Activated CD8-positive, alpha-beta T cell treated with anti-CD3 and anti-CD28 coated beads for 36 hours (primary cell): Measurements from ENCODE around the gene ATP1B1. TPM values are rescaled to one million over a fixed set of nuclear protein-coding genes. Genes with fewer than 3 reads are reported as not detected.
"Not testable (repeated sequence)": the region's sequence is repeated elsewhere in the genome, so short reads cannot be mapped to it uniquely, and the experiment has no call there.

Experiments
- ATAC-seq: fragments of 200-7000 bp; cut with Tn5 transposase; one replicate; pipeline ENCODE4 v1.10.0; 2021; ENCODE audit warnings: mild to moderate bottlenecking, moderate library complexity
- CTCF ChIA-PET: fragments of 350-600 bp; sonication (Branson Sonifier 250); formaldehyde crosslinking; loops from one replicate; lab custom pipeline; 2021; ENCODE audit warnings: antibody characterized with exemption; lab: Charles Lee
- POLR2A ChIA-PET: fragments of 350-600 bp; sonication (Branson Sonifier 250); formaldehyde crosslinking; loops from one replicate; lab custom pipeline; 2021; ENCODE audit warnings: antibody characterized with exemption; lab: Charles Lee
- DNase-seq: peaks from one replicate; pipeline ENCODE4 v3.0.0-alpha.2; 2020
- H3K27ac Mint-ChIP-seq: one replicate; pipeline ENCODE4 v1.8.0; 2021; ENCODE audit warnings: mild to moderate bottlenecking, mixed read lengths
- H3K27me3 Mint-ChIP-seq: one replicate; pipeline ENCODE4 v1.8.0; 2021; ENCODE audit warnings: mixed read lengths
- H3K36me3 Mint-ChIP-seq: one replicate; pipeline ENCODE4 v1.8.0; 2021; ENCODE audit warnings: low read depth, mixed read lengths
- H3K4me1 Mint-ChIP-seq: one replicate; pipeline ENCODE4 v1.8.0; 2021; ENCODE audit warnings: low read depth, mixed read lengths
- H3K4me3 Mint-ChIP-seq: one replicate; pipeline ENCODE4 v1.8.0; 2021; ENCODE audit warnings: mild to moderate bottlenecking, moderate library complexity, mixed read lengths
- H3K9me3 Mint-ChIP-seq: one replicate; pipeline ENCODE4 v1.8.0; 2021; ENCODE audit warnings: mixed read lengths
- intact Hi-C: fragments of 100-400 bp; cut with micrococcal nuclease; formaldehyde crosslinking; loops from one replicate; pipeline ENCODE4 v1.10.0; 2022
- total RNA-seq, 2 experiments: library from RNA; stranded (reverse); gene quantifications; one replicate each; pipeline ENCODE4 v1.2.3, GENCODE V29; 2021
- TF ChIP-seq, protein P1 (sequence below): fragments of 200-600 bp; IDR thresholded peaks from one replicate; pipeline ENCODE4 v1.8.0; 2022; ENCODE audit warnings: antibody characterized with exemption, mild to moderate bottlenecking

ATP1B1 gene
- total RNA-seq, 2 experiments from 2014 or later = 3.1 to 3.7 TPM

DNA sequence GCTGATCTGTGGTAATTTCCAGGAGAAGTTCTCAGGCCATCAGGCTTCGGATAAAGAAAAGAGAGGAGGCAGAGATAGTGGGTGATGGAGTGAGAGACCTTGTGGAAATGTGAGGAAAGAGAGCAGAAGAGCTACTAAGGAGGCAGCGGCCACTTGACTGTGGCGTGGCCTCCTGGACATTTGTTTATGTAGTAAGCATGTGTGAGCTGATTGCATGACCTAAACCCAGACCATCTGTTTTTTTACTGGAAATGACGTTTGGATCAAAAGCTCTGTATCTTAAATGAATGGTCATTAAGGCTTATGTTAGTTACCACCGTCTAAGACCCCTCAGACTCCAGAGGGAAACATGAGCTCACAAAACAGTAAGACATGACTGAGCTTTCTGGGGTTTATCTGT is 13.6 kb downstream of the ATP1B1 start:
- TF ChIP-seq, protein P1, sequence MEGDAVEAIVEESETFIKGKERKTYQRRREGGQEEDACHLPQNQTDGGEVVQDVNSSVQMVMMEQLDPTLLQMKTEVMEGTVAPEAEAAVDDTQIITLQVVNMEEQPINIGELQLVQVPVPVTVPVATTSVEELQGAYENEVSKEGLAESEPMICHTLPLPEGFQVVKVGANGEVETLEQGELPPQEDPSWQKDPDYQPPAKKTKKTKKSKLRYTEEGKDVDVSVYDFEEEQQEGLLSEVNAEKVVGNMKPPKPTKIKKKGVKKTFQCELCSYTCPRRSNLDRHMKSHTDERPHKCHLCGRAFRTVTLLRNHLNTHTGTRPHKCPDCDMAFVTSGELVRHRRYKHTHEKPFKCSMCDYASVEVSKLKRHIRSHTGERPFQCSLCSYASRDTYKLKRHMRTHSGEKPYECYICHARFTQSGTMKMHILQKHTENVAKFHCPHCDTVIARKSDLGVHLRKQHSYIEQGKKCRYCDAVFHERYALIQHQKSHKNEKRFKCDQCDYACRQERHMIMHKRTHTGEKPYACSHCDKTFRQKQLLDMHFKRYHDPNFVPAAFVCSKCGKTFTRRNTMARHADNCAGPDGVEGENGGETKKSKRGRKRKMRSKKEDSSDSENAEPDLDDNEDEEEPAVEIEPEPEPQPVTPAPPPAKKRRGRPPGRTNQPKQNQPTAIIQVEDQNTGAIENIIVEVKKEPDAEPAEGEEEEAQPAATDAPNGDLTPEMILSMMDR = no peak
- peaks cover 3% of the 10 kb centered on the region for H3K36me3 Mint-ChIP-seq
- ChIA-PET POLR2A (no interaction called here), CTCF (interaction anchor here (1.2 kb wide), 1 partner anchor 307 kb away, joined by 3 read pairs; the partner anchor contains the start of gene CCDC181)
- no peaks in the 10 kb centered on the region for H3K27me3 Mint-ChIP-seq
- no peak for ATAC-seq
- H3K4me3 Mint-ChIP-seq = no peak overlapping the region
- intact Hi-C loops = no loop called here
- peaks cover 4% of the 10 kb centered on the region for H3K4me1 Mint-ChIP-seq
- no peaks in the 10 kb centered on the region for H3K9me3 Mint-ChIP-seq
- no peak for DNase-seq
- H3K27ac Mint-ChIP-seq = no peak overlapping the region

DNA sequence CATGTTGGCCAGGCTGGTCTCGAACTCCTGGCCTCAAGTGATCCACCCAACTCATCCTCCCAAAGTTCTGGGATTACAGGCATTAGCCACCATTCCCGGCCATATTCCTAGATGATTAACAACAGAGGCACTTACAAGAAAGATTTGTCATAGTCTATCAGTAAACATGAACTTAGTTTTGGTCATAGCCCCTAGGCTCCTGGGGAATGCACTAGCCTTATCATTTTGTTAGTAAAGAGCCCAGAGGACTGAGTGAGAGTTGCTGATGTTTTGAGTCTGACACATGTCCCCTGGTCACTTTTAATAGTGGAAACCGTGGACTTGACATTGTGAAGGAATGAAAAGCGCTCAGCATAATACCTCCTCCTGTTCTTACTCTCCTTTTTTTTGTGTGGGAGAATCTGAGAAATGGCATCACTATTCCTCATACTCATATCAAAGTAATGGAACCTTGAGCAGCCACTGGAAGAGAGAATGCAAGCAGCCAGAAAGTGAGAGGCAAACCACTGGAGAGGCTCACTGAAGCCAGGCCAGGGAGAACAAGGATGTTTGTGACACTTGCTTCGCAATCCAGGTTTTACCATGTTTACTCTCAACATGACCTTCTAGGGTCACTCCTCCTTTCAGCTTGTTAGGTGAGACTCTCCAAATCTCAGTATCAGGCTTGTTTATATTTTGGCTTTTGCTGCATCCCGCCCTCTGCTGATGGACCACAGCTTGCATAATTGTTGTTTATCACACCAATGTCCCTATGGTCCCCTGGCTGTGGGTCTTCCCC is 14.8 kb downstream of the ATP1B1 start:
- ATAC-seq = no peak
- Mint-ChIP-seq H3K36me3 (no peaks in the 10 kb centered on the region), H3K4me1 (peaks cover under 1% of the 10 kb centered on the region), H3K27ac (no peak overlapping the region), H3K4me3 (no peak overlapping the region), H3K27me3 (no peaks in the 10 kb centered on the region), H3K9me3 (no peaks in the 10 kb centered on the region)
- intact Hi-C loops = no loop called here
- no peak for DNase-seq
- CTCF ChIA-PET = interaction anchor here (1.2 kb wide), 1 partner anchor 306 kb away, joined by 3 read pairs; the partner anchor contains the start of gene CCDC181
- TF ChIP-seq, protein P1 = no peak
- POLR2A ChIA-PET = no interaction called here

DNA sequence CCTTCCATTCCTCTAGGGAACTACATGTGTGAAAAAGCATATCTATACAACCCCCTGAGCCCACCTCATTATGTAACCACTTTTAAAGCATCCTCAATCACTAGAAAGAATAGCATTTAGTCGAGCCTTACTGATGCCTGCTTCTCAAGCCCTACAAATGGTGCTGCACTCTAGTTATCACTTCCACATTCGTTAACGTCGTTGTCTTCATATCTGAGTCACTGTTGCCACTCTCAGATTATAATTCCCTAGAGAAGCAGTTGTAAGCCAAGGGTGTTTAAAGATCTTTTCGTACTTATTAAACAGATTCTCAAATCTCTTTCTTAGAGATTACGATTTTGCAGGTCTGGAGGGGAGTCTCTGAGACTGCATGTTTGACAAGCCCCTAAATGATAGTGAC is 16.5 kb downstream of the ATP1B1 start:
- POLR2A ChIA-PET = no interaction called here
- ATAC-seq (no peak), DNase-seq (no peak)
- TF ChIP-seq, protein P1 = no peak
- no peak overlapping the region for H3K4me3 Mint-ChIP-seq
- H3K4me1 Mint-ChIP-seq = no peaks in the 10 kb centered on the region
- no peaks in the 10 kb centered on the region for H3K36me3 Mint-ChIP-seq
- no peak overlapping the region for H3K27ac Mint-ChIP-seq
- intact Hi-C loops = no loop called here
- no peaks in the 10 kb centered on the region for H3K9me3 Mint-ChIP-seq
- H3K27me3 Mint-ChIP-seq = no peaks in the 10 kb centered on the region
- CTCF ChIA-PET = no interaction called here

GRCh38 chr1:169124459-169124858 is 18.0 kb downstream of the ATP1B1 start:
- peaks cover 6% of the 10 kb centered on the region for H3K4me1 Mint-ChIP-seq
- H3K9me3 Mint-ChIP-seq = no peaks in the 10 kb centered on the region
- DNase-seq = no peak
- H3K27ac Mint-ChIP-seq = no peak overlapping the region
- intact Hi-C loops = no loop called here
- no peak overlapping the region for H3K4me3 Mint-ChIP-seq
- ATAC-seq = no peak
- POLR2A ChIA-PET = no interaction called here
- H3K36me3 Mint-ChIP-seq = no peaks in the 10 kb centered on the region
- CTCF ChIA-PET = no interaction called here
- TF ChIP-seq, protein P1 = no peak
- no peaks in the 10 kb centered on the region for H3K27me3 Mint-ChIP-seq

- H3K4me1 Mint-ChIP-seq, POLR2A ChIA-PET, H3K9me3 Mint-ChIP-seq, intact Hi-C loops, H3K4me3 Mint-ChIP-seq, ATAC-seq, CTCF ChIA-PET, H3K27me3 Mint-ChIP-seq, H3K36me3 Mint-ChIP-seq, DNase-seq, H3K27ac Mint-ChIP-seq: not testable (repeated sequence)
Measured at GRCh38 chr1:169125597-169125996, 19.1 kb downstream of the ATP1B1 start.
